A549 (cell line): ENCODE measurements around the gene SMAD6. TPM values are rescaled to one million over a fixed set of nuclear protein-coding genes. Genes with fewer than 3 reads are reported as not detected.

ENCODE experiments used
- ATAC-seq, 2 experiments: fragments of 200-7000 bp in 1 of 2; fragments of >200 bp in 1 of 2; cut with Nextera tagmentation in 1 of 2; cut with Tn5 transposase in 1 of 2; 3 replicates each; pipeline versions ENCODE4 v1.8.0 to v1.9.1; 2018 to 2020; ENCODE audit warnings: mild to moderate bottlenecking in 1 of 2, moderate library complexity in 1 of 2
- CTCF ChIA-PET: fragments of 300-600 bp; sonication (Branson Sonifier 250); formaldehyde crosslinking; extraction: SDS; loops from one replicate; lab custom pipeline; 2021; ENCODE audit warnings: antibody characterized with exemption, inconsistent platforms; lab: Yijun Ruan, JAX
- POLR2A ChIA-PET: fragments of 350-600 bp; formaldehyde crosslinking; extraction: SDS; loops from one replicate; lab custom pipeline; 2021; ENCODE audit warnings: antibody characterized with exemption, inconsistent platforms; lab: Yijun Ruan, JAX
- DNase-seq, 2 experiments: peaks; one replicate each; pipeline versions ENCODE4 v3.0.0 to v3.0.0-alpha.2; 2011 to 2016; ENCODE audit warnings: low read depth in 1 of 2, low spot score in 1 of 2
- FAIRE-seq: peaks from 2 replicates; lab custom pipeline; 2011; peaks lifted over from hg19 to GRCh38; lab: Jason Lieb, UNC
- H3K27ac ChIP-seq, 2 experiments: fragments of >200 bp; sonication (Bioruptor Twin); formaldehyde crosslinking; 3 replicates each; pipeline ENCODE4 v1.5.1; 2016 to 2017
- H3K4me1 ChIP-seq: fragments of >200 bp; sonication (Bioruptor Twin); formaldehyde crosslinking; 3 replicates; pipeline ENCODE4 v1.6.1; 2016
- H3K4me2 ChIP-seq: fragments of >200 bp; sonication (Bioruptor Twin); formaldehyde crosslinking; 3 replicates; pipeline ENCODE4 v1.6.1; 2016
- H3K4me3 ChIP-seq: fragments of >200 bp; sonication (Bioruptor Twin); formaldehyde crosslinking; 3 replicates; pipeline ENCODE4 v1.5.1; 2016
- H3K9me3 ChIP-seq: fragments of >200 bp; sonication (Bioruptor Twin); formaldehyde crosslinking; 3 replicates; pipeline ENCODE4 v1.6.1; 2016
- ATOH8 ChIP-seq: fragments of 250-450 bp; sonication (Bioruptor Pico); IDR thresholded peaks from 2 replicates; pipeline ENCODE4 v1.5.0; 2020; ENCODE audit warnings: low read depth, mild to moderate bottlenecking, moderate library complexity
- BHLHE40 ChIP-seq: IDR thresholded peaks from 2 replicates; pipeline ENCODE4 v1.6.1; 2012; ENCODE audit warnings: low read depth, low read length, inconsistent platforms
- CBX8 ChIP-seq: fragments of 200-600 bp; sonication (generic); IDR thresholded peaks from 2 replicates; pipeline ENCODE4 v1.6.1; 2016
- CHD2 ChIP-seq: fragments of 150-350 bp; IDR thresholded peaks from 2 replicates; pipeline ENCODE4 v1.6.1; 2014; ENCODE audit warnings: low read length; ENCODE audit not compliant: partially characterized antibody
- CHD4 ChIP-seq: fragments of 200-600 bp; sonication (generic); IDR thresholded peaks from 2 replicates; pipeline ENCODE4 v1.6.1; 2016; ENCODE audit warnings: antibody characterized with exemption, mild to moderate bottlenecking, borderline replicate concordance
- EHF ChIP-seq: fragments of 250-450 bp; sonication (Bioruptor Pico); IDR thresholded peaks from 2 replicates; pipeline ENCODE4 v1.5.0; 2020; ENCODE audit warnings: mild to moderate bottlenecking
- ELK1 ChIP-seq: fragments of 150-350 bp; IDR thresholded peaks from 2 replicates; pipeline ENCODE4 v1.6.1; 2014; ENCODE audit warnings: low read depth, mild to moderate bottlenecking, low read length
- FOSB ChIP-seq: fragments of 250-450 bp; sonication (Bioruptor Pico); IDR thresholded peaks from 2 replicates; pipeline ENCODE4 v1.5.0; 2020; ENCODE audit warnings: mild to moderate bottlenecking, moderate library complexity
- HMGXB4 ChIP-seq: fragments of 250-450 bp; sonication (Bioruptor Pico); IDR thresholded peaks from 2 replicates; pipeline ENCODE4 v1.5.0; 2021; ENCODE audit warnings: mild to moderate bottlenecking, moderate library complexity, borderline replicate concordance
- HOXB13 ChIP-seq: fragments of 250-450 bp; sonication (Bioruptor Pico); IDR thresholded peaks from 2 replicates; pipeline ENCODE4 v1.5.0; 2020; ENCODE audit warnings: low read depth, mild to moderate bottlenecking, moderate library complexity
- HOXB5 ChIP-seq: fragments of 250-450 bp; sonication (Bioruptor Pico); IDR thresholded peaks from 2 replicates; pipeline ENCODE4 v1.5.0; 2020; ENCODE audit warnings: mild to moderate bottlenecking, moderate library complexity
- JUNB ChIP-seq: fragments of >200 bp; sonication (Bioruptor Twin); formaldehyde crosslinking; IDR thresholded peaks from 2 replicates; pipeline ENCODE4 v1.6.1; 2016
- MAX ChIP-seq: IDR thresholded peaks from 2 replicates; pipeline ENCODE4 v1.6.1; 2012
- MAZ ChIP-seq: fragments of 150-350 bp; IDR thresholded peaks from 2 replicates; pipeline ENCODE4 v1.6.1; 2014; ENCODE audit warnings: antibody characterized with exemption, low read depth, low read length, borderline replicate concordance
- NR3C1 ChIP-seq: fragments of >200 bp; sonication (Bioruptor Twin); formaldehyde crosslinking; IDR thresholded peaks from 3 replicates; pipeline ENCODE4 v1.6.1; 2017
- PBX3 ChIP-seq: IDR thresholded peaks from 2 replicates; pipeline ENCODE4 v1.6.1; 2012
- PHF8 ChIP-seq: fragments of 200-600 bp; sonication (generic); IDR thresholded peaks from 2 replicates; pipeline ENCODE4 v1.6.1; 2016; ENCODE audit warnings: low read depth, mild to moderate bottlenecking, antibody characterized with exemption, moderate library complexity, borderline replicate concordance
- RAD21 ChIP-seq, 2 experiments: fragments of >200 bp in 1 of 2; sonication (Bioruptor Twin) in 1 of 2; formaldehyde crosslinking in 1 of 2; IDR thresholded peaks in 1 of 2; conservative IDR thresholded peaks in 1 of 2; 2 replicates in 1 of 2; 3 replicates in 1 of 2; pipeline ENCODE4 v1.6.1; 2012 to 2018; ENCODE audit warnings: inconsistent platforms in 1 of 2
- USF2 ChIP-seq: fragments of 450-650 bp; IDR thresholded peaks from 2 replicates; pipeline ENCODE4 v1.6.1; 2014; ENCODE audit warnings: antibody characterized with exemption
- WGBS: methylation state at CpG from one replicate; pipeline ENCODE4 v1.1.6; 2017; ENCODE audit errors: missing lambda C conversion rate; 5-methylcytosine and 5-hydroxymethylcytosine counted together
- polyA plus RNA-seq, 4 experiments: library from polyadenylated mRNA; depleted of rRNA in 3 of 4; stranded (reverse); fragments of >200 nt; fragmentation: RNase III in 1 of 4; extraction: RNeasy Plus Mini Kit Qiagen cat#74134 plus additional on column Dnase treatment in 1 of 4; gene quantifications; 2 replicates in 3 of 4; 3 replicates in 1 of 4; pipeline ENCODE4 v1.2.3, GENCODE V29; 2011 to 2017

Gene SMAD6
- polyA plus RNA-seq, 2 of the 4 experiments (the other 2 are of a cell fraction): 9.6 to 46.6 TPM

GRCh38 chr15:66679657-66680108, 22.4 kb upstream of the SMAD6 start:
- DNase-seq (no peak), FAIRE-seq (no peak), ATAC-seq (no peak)
- Histone ChIP-seq H3K4me3 (no peak overlapping the region), H3K4me1 (no peaks in the 10 kb centered on the region), H3K4me2 (no peak overlapping the region), H3K27ac (no peak overlapping the region), H3K9me3 (0 out of 3 replicates have a peak, but pooled peaks cover 9% of the 10 kb centered on the region)
- TF ChIP-seq BHLHE40: no peak
- WGBS: 78% methylated on average over 8 of the region's 10 CpGs
- POLR2A ChIA-PET: no interaction called here
- CTCF ChIA-PET: interaction anchor here (1.1 to 2.6 kb wide), 5 partner anchors 10 to 224 kb away, joined by 3 to 8 read pairs (median 4); no protein-coding TSS in a partner anchor

- FAIRE-seq (no peak), ATAC-seq (no peak), DNase-seq (no peak)
- TF ChIP-seq USF2 (no peak), MAZ (no peak), ATOH8 (no peak), MAX (no peak), CHD2 (no peak), CHD4 (no peak), BHLHE40 (no peak)
- H3K27ac ChIP-seq: no peak overlapping the region
- ChIA-PET CTCF (interaction anchor here (1.1 to 2.6 kb wide), 7 partner anchors 9 to 223 kb away, joined by 3 to 9 read pairs (median 4); no protein-coding TSS in a partner anchor), POLR2A (no interaction called here)
- no peaks in the 10 kb centered on the region for H3K4me1 ChIP-seq
- H3K4me3 ChIP-seq: no peak overlapping the region
- 0 out of 3 replicates have a peak, but pooled peaks cover 9% of the 10 kb centered on the region for H3K9me3 ChIP-seq
- no peak overlapping the region for H3K4me2 ChIP-seq
Observed at GRCh38 chr15:66680502-66680901, 21.5 kb upstream of the SMAD6 start.

GRCh38 chr15:66681395-66681794, 20.6 kb upstream of the SMAD6 start:
- ChIA-PET POLR2A (no interaction called here), CTCF (interaction anchor here (0.7 to 2.6 kb wide), 6 partner anchors 10 to 170 kb away, joined by 3 to 9 read pairs (median 4); no protein-coding TSS in a partner anchor)
- FAIRE-seq: no peak
- no peak for TF ChIP-seq MAZ
- no peak for TF ChIP-seq CBX8
- TF ChIP-seq ELK1: no peak
- TF ChIP-seq HOXB13 (CRISPR knock-in tag): no peak
- no peak for TF ChIP-seq JUNB
- TF ChIP-seq PHF8: no peak
- TF ChIP-seq HOXB5 (CRISPR knock-in tag): no peak
- TF ChIP-seq NR3C1: no peak
- no peak for TF ChIP-seq RAD21 (conservative IDR thresholded peaks at IDR 0.05 in 1 of 2, IDR thresholded peaks at IDR 0.05 in 1 of 2)
- no peak for TF ChIP-seq HMGXB4 (CRISPR knock-in tag)
- TF ChIP-seq FOSB (CRISPR knock-in tag): no peak
- no peak for TF ChIP-seq EHF (CRISPR knock-in tag)
- no peak for TF ChIP-seq PBX3
- H3K27ac ChIP-seq: no peak overlapping the region
- no peak for ATAC-seq
- no peak for DNase-seq
- no peaks in the 10 kb centered on the region for H3K4me1 ChIP-seq
- no peak overlapping the region for H3K4me2 ChIP-seq
- no peak overlapping the region for H3K4me3 ChIP-seq
- WGBS: 81% methylated on average over 2 of the region's 2 CpGs
- H3K9me3 ChIP-seq: 0 out of 3 replicates have a peak, but pooled peaks cover 9% of the 10 kb centered on the region
